ENCODE results near the gene UMAD1.

UMAD1 gene

DNA sequence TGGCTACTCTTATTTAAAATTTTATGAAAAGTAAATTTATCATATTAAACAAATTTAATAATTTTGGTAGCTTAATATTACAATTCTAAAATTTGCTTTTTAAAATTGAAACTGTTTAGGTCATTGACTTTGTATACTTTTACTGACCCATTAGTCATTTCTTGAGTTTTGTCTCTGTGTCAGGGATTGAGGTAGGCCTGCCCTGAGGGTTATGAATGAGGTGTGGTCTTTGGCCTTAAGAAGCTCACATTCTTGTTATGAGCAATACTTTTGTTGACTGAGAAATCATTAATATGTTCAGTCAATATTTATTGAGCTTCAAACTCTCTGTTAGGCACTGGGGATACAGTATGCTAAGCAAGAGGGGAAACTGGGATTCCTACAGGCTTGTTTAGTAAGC lies 124.9 kb downstream of the UMAD1 start:
- peak overlapping the region; percentile 55 for H3K27ac ChIP-seq
- no peak for TF ChIP-seq ZFX (IDR thresholded peaks at IDR 0.05; ENCODE audit: borderline replicate concordance)
- TF ChIP-seq, protein P1, sequence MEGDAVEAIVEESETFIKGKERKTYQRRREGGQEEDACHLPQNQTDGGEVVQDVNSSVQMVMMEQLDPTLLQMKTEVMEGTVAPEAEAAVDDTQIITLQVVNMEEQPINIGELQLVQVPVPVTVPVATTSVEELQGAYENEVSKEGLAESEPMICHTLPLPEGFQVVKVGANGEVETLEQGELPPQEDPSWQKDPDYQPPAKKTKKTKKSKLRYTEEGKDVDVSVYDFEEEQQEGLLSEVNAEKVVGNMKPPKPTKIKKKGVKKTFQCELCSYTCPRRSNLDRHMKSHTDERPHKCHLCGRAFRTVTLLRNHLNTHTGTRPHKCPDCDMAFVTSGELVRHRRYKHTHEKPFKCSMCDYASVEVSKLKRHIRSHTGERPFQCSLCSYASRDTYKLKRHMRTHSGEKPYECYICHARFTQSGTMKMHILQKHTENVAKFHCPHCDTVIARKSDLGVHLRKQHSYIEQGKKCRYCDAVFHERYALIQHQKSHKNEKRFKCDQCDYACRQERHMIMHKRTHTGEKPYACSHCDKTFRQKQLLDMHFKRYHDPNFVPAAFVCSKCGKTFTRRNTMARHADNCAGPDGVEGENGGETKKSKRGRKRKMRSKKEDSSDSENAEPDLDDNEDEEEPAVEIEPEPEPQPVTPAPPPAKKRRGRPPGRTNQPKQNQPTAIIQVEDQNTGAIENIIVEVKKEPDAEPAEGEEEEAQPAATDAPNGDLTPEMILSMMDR (IDR thresholded peaks at IDR 0.05), result no peak

DNA sequence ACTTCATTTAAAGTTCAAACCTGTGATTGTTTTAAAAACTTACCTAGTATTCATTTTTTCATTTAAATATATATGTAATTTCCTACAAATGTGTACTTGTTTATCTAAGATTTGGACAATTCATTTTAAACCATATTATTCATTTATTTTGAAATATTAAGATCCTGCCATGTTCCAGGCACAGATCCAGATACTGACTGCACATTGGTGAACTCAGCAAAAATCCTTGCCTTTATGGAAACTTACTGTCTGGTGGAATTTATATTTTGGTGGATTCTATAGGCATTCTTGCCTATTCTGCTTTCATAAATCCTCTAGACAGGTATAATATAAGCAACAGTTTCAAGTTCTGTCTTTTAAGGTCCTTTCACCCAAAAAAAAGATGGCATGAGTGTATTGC lies 126.1 kb downstream of the UMAD1 start:
- no peak overlapping the region for H3K27ac ChIP-seq
- TF ChIP-seq, protein P1 (IDR thresholded peaks at IDR 0.05), result no peak
- no peak for TF ChIP-seq ZFX (IDR thresholded peaks at IDR 0.05; ENCODE audit: borderline replicate concordance)

DNA sequence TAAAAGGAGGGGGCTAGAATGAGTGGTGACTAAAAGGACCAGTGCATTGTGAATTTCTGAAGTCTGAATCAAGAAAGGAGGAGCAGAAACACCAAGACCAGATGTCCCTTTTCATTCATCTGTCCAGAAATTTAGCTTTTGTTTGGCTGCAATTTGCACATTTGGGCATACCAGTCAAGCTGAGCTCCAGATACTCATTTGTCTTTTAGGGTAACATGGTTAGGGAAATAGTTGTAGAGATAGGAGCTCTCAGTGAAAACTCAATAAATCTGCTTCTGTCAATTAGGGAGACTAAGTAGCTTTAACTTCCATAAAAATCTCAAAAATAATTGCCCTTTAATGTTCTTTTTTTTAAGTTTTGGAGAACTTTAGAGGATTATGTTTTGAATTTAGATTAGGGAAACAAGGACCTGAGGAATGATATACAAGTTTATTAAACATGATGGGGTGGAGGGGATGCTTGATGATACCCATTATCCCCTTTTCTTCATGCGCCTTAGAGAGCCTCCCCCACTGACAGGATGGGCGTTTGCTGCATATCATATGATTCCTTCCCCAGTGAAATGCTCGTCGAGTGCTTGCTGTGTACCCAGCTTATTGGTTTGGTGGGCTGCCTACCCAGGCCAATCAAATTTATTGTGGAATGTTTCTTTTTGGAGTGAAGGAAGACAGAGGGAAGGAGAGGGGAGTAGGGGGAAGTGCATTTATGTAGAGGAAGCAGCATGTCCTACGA lies 128.6 kb downstream of the UMAD1 start:
- no peak overlapping the region for H3K27ac ChIP-seq
- TF ChIP-seq, protein P1 (IDR thresholded peaks at IDR 0.05), result no peak
- no peak for TF ChIP-seq ZFX (IDR thresholded peaks at IDR 0.05; ENCODE audit: borderline replicate concordance)

DNA sequence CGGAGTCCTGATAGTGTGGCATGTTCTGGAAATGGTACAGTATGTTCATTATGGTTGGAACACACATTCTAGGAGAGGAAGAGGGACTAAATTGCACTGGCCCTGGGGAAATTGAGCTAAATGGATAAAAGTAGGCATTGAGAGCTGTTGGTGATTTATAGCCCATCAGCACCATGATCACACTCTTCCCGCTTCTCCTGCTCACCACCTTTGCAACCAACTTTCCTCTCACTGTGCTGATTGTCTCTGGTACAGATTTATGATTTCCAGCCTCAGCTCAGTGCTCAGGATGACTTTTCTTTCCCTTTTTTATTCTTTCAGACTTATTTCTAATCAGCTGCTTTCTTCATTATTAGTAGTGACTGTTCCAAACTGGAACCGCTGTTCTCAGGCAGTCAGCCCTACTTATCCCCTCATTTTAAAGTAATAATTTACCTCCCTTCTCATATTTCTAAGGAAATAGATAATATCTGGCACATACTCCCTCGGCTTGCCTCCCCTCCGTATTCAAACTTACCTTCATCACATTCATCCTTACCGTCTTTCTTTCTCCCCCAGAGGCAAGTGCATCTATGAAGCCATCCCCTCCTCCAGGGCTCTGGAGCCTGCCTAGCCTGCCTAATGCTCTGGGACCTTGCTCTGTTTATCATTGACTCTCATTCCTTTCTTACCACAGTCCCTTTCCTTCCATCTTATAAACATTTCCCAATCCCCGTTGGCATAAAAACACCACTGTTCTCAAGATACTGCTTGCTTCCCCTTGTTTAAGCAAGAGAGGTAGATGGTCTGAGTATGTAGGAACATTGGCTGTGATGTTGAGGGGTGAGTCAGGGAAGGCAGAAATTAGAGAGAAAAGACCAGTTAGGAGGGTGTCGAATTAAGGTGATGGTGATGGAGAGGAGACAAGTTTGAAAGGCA lies 129.4 kb downstream of the UMAD1 start:
- no peak for TF ChIP-seq ZFX (IDR thresholded peaks at IDR 0.05; ENCODE audit: borderline replicate concordance)
- TF ChIP-seq, protein P1 (IDR thresholded peaks at IDR 0.05), result no peak
- H3K27ac ChIP-seq, result no peak overlapping the region

DNA sequence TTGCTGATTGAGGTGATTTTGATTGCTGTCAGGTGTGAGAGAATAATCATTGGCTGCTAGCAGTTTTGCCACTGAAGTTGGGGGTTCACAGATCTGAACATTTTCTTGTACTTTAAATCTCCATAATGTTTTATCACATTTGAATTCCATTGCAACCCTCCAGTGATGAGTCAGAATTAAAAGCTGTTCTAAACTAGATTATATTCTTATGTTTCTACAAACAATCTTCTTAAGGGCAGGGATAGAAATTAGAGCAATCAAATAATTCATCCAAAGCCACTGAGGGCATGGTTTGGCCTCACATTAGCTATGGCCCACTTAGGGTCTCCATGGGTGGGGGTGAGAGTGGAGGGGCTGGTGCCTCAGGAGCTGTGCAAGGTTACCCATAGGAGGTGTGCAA lies 130.9 kb downstream of the UMAD1 start:
- no peak overlapping the region for H3K27ac ChIP-seq
- TF ChIP-seq, protein P1 (IDR thresholded peaks at IDR 0.05), result no peak
- no peak for TF ChIP-seq ZFX (IDR thresholded peaks at IDR 0.05; ENCODE audit: borderline replicate concordance)

DNA sequence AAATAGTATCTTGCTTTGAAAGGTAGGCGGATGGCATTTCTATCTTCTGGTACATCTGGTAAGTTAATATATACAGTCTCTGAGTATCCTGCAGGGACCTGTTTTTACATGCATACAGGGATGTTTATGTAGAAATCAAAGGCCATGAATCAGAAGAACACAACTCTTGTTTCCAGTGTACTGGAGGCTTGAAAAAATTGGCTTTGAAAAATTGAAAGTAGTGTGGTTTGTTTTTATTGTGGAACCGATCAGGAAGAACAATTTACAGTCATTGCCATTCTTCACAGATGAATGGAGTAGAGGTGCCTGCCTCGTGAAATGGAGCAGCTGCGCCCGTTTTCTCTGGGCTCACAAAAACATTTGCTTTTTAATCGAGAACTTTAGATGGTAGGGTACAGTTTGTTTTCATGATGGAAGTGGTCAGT lies 131.9 kb downstream of the UMAD1 start:
- no peak for TF ChIP-seq ZFX (IDR thresholded peaks at IDR 0.05; ENCODE audit: borderline replicate concordance)
- H3K27ac ChIP-seq, result no peak overlapping the region

DNA sequence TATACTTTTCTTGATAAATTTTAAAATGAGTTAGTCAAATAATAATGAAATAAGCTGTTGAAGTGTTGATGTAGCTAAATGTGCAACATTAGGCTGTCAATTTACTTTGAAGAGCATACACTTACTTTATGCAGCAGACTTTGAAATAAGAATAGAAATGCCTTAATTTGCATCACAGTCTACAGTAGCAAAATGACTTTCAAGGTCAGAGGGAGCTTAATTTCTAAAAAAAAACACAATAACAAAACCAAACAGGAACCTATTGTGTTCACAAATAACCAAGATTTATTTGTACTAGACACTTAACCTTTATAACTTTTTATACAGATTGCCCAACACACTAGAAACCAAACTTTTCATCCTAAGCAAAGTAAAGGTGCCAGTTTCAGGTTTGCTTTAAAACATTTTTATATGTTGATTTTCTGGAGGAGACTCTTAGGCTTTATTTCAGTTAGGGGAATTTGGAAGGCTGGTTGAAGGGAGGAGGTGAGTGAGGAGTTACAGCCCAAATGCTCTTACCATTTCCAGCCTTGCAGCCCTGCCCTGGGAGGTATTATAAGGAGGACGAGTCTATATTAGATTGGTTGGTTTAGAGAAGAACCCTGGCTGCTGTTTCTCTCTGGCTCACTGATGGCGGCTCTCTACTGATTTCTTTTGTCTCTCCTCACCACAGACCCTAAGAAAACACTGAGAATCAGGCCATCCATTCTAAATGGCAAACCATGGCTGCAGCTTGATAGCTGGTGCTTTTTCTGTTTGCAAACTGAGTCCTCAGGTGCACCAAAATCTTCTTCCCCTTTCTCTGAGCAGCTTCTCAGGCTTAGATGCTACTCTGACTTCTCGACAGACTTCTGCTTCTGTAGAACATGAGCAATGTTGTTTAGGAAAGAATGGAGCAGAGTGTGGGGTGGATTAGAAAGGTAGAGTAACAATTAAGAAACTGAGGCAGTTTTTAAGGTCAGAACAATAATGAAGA lies 133.1 kb downstream of the UMAD1 start:
- TF ChIP-seq, protein P1 (IDR thresholded peaks at IDR 0.05), result no peak
- no peak for TF ChIP-seq ZFX (IDR thresholded peaks at IDR 0.05; ENCODE audit: borderline replicate concordance)
- no peak overlapping the region for H3K27ac ChIP-seq

Measured in 22Rv1 (cell line).